ENCODE data around the gene DYNLRB1.

DYNLRB1 gene

DNA sequence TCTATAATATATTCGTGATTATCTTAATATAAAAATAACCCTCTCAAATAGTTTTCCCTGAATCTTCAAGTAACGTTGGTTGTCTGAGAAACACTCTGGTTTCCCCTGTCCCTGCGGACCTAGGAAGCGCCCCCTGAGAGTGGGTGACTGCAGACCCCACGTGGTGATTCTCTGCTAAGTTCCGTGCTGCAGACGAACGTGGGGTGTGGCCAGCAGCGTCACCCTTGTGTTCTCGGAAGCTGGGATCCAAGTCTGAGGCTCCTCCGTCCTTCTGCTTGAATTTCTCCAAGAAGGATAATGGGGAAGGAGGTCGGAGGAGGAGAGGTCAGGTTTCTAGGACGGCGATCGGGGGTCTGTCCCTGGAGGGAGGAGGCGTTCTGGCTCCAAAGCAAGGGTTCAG, 25.7 kb downstream of the DYNLRB1 start:
- Histone ChIP-seq H3K4me1 (peaks cover 0 to 3% (median 0%) of the 10 kb centered on the region in 4 donors), H3K36me3 (peaks cover 32 to 54% (median 44%) of the 10 kb centered on the region in 3 donors), H3K4me3 (no peak overlapping the region), H3K9me3 (no peaks in the 10 kb centered on the region), H3K27me3 (no peaks in the 10 kb centered on the region), H3K27ac (no peak overlapping the region)
- no peak for DNase-seq
- intact Hi-C loops (cut with DNase I; ENCODE audit: low total_unique reads): no loop called here
- TF ChIP-seq CTCF (IDR thresholded peaks at IDR 0.05): no peak

GRCh38 chr20:34542439-34542838, 26.2 kb downstream of the DYNLRB1 start:
- Histone ChIP-seq H3K27me3 (no peaks in the 10 kb centered on the region), H3K9me3 (no peaks in the 10 kb centered on the region), H3K4me1 (peaks cover 0 to 3% (median 0%) of the 10 kb centered on the region in 4 donors), H3K36me3 (peaks cover 26 to 49% (median 39%) of the 10 kb centered on the region in 3 donors), H3K4me3 (no peak overlapping the region), H3K27ac (no peak overlapping the region)
- no peak for DNase-seq
- intact Hi-C loops (cut with DNase I; ENCODE audit: low total_unique reads): no loop called here
- no peak for TF ChIP-seq CTCF (IDR thresholded peaks at IDR 0.05)

DNA sequence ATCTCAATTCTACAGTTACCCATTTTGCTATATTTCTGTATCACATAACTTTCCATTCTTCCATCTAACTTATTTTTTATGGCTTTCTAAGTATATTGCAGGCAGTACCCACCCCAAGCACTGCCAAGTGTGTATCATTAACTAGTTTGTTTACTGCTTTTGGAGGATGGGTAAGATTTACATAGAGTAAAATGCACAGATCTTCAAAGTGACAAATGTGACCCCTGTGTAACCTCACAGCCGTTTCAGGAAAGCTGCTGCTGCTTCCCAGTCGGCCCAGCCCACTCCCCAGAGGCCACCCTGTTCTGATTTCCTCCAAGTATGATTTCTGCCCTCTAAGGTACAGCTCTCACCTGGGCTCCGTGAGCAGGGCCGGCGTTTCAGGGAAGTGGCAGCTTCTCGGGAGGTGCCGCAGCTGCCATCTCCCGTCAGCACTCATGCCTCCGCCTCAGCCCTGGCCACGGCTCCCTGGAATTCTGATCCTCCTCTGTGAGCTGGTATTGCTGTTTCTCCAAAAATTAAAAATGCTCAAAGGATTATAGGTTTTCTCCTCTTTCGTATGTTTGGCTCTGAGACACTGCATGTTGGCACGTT, 27.3 kb downstream of the DYNLRB1 start:
- intact Hi-C loops (cut with DNase I; ENCODE audit: low total_unique reads): no loop called here
- H3K27me3 ChIP-seq: no peaks in the 10 kb centered on the region
- H3K4me3 ChIP-seq: no peak overlapping the region
- no peak overlapping the region for H3K27ac ChIP-seq
- H3K36me3 ChIP-seq: peaks cover 25 to 44% (median 31%) of the 10 kb centered on the region in 3 donors
- DNase-seq: no peak
- peaks cover 0 to 3% (median 0%) of the 10 kb centered on the region in 4 donors for H3K4me1 ChIP-seq
- no peaks in the 10 kb centered on the region for H3K9me3 ChIP-seq
- no peak for TF ChIP-seq CTCF (IDR thresholded peaks at IDR 0.05)

DNA sequence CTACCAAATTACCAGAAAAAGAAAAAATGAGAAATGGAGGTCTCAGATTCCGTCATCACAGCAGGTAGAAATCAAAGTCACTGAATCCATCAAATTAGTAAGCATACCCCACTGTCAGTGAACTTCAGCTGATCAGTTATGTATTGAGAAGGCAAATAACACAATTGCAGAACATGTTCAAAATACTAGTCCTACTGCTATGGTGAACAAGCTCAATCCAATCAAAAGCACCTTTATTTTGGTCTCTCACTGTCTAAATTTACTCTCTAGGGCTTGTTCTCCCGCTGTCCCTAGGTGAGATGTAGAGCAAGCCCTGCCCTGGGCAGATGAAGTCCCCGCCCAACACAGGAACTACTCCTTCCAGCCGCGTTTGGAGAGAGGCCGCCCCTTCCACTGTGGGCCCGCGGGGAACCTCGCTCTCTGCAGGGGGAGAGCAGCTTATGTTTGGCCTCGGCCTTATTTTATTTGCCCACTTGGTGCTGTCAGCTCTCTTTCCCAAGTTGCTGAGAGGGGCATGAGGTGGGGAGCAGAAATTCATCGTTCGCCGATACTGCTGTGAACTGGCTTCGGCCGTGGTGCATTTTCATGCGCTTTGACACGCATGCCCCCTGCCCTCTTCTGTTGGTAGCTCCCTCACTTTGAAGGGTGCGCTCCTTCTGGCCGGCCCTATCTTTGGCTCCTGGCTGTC, 28.0 kb downstream of the DYNLRB1 start:
- intact Hi-C loops (cut with DNase I; ENCODE audit: low total_unique reads): no loop called here
- Histone ChIP-seq H3K9me3 (no peaks in the 10 kb centered on the region), H3K4me3 (no peak overlapping the region), H3K4me1 (peaks cover 0 to 3% (median 0%) of the 10 kb centered on the region in 4 donors), H3K36me3 (peaks cover 24 to 37% (median 25%) of the 10 kb centered on the region in 3 donors), H3K27me3 (no peaks in the 10 kb centered on the region), H3K27ac (no peak overlapping the region)
- TF ChIP-seq CTCF (IDR thresholded peaks at IDR 0.05): no peak
- no peak for DNase-seq

DNA sequence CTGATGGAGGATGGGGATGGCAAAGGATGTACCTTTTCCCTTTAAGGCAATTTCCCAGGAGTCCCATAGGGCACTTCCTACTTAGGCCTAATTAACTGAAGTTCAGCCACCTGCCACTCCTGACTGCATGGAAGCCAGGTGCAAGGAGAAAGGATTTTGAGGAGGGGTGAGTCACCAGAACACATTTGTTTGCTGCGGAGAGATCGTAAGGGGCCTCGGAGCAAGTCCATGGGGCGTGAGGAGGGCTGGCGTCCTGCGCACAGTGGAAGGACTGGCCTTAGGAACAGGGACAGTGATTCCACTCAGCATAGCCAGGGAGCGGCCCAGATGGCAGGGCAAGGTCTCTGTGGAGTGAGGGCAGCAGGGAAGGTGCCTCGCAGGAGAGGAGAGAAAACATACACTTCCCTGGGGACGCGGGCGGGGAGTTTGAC, 30.5 kb downstream of the DYNLRB1 start:
- intact Hi-C loops (cut with DNase I; ENCODE audit: low total_unique reads): no loop called here
- Histone ChIP-seq H3K9me3 (no peaks in the 10 kb centered on the region), H3K4me3 (no peak overlapping the region), H3K36me3 (peaks cover 0 to 11% (median 3%) of the 10 kb centered on the region in 3 donors), H3K27ac (no peak overlapping the region), H3K27me3 (no peaks in the 10 kb centered on the region), H3K4me1 (peaks cover 0 to 3% (median 0%) of the 10 kb centered on the region in 4 donors)
- DNase-seq: no peak
- TF ChIP-seq CTCF (IDR thresholded peaks at IDR 0.05): no peak
